HCT116 (cell line): ENCODE measurements around the gene STAG3.
"Not testable (repeated sequence)": the region's sequence is repeated elsewhere in the genome, so short reads cannot be mapped to it uniquely, and the experiment has no call there.

Experiments used
- POLR2AphosphoS5 ChIP-seq: IDR thresholded peaks from 2 replicates; pipeline ENCODE4 v1.6.1; 2011; ENCODE audit warnings: mild to moderate bottlenecking, low read depth, low read length, moderate library complexity
- SRF ChIP-seq: IDR thresholded peaks from 2 replicates; pipeline ENCODE4 v1.6.1; 2012; ENCODE audit warnings: low read depth

GRCh38 chr7:100180084-100180483 is 2.4 kb downstream of the STAG3 start:
- not testable (repeated sequence) for TF ChIP-seq SRF, POLR2AphosphoS5
